AG04450 (cell line): ENCODE data around the gene ICE2. TPM values are rescaled to one million over a fixed set of nuclear protein-coding genes. Genes with fewer than 3 reads are reported as not detected.

Experiments used
- CTCF ChIA-PET: fragments of 300-600, 350-600 bp; formaldehyde crosslinking; extraction: SDS; loops from one replicate; lab custom pipeline; 2022; ENCODE audit warnings: antibody characterized with exemption, inconsistent platforms; lab: Charles Lee
- POLR2A ChIA-PET: fragments of 350-600 bp; formaldehyde crosslinking; extraction: SDS; loops from one replicate; lab custom pipeline; 2021; ENCODE audit warnings: antibody characterized with exemption, inconsistent platforms; lab: Yijun Ruan, JAX
- DNase-seq: peaks from one replicate; pipeline ENCODE4 v3.0.0-alpha.2; 2011; ENCODE audit warnings: low read depth, low spot score
- H3K27ac ChIP-seq: one replicate; pipeline ENCODE4 v1.5.1; 2012; ENCODE audit warnings: low read depth, low read length, control low read depth
- H3K27me3 ChIP-seq: one replicate; pipeline ENCODE4 v1.6.0; 2012; ENCODE audit warnings: low read length; ENCODE audit not compliant: control insufficient read depth, insufficient read depth
- H3K4me3 ChIP-seq: 2 replicates; pipeline ENCODE4 v1.5.1; 2011; ENCODE audit warnings: mild to moderate bottlenecking, low read depth, low read length, control low read depth
- H3K9me3 ChIP-seq: 2 replicates; pipeline ENCODE4 v1.5.1; 2012; ENCODE audit warnings: low read length; ENCODE audit not compliant: control insufficient read depth, insufficient read depth
- CTCF ChIP-seq: IDR thresholded peaks from 2 replicates; pipeline ENCODE4 v1.5.1; 2011; ENCODE audit warnings: low read depth, low read length, control low read depth, inconsistent platforms
- polyA plus RNA-seq: library from polyadenylated mRNA; depleted of rRNA; stranded (reverse); fragments of >200 nt; gene quantifications from 2 replicates; pipeline ENCODE4 v1.2.3, GENCODE V29; 2011

The ICE2 gene
- polyA plus RNA-seq, 1 experiment: 29.3 TPM

DNA sequence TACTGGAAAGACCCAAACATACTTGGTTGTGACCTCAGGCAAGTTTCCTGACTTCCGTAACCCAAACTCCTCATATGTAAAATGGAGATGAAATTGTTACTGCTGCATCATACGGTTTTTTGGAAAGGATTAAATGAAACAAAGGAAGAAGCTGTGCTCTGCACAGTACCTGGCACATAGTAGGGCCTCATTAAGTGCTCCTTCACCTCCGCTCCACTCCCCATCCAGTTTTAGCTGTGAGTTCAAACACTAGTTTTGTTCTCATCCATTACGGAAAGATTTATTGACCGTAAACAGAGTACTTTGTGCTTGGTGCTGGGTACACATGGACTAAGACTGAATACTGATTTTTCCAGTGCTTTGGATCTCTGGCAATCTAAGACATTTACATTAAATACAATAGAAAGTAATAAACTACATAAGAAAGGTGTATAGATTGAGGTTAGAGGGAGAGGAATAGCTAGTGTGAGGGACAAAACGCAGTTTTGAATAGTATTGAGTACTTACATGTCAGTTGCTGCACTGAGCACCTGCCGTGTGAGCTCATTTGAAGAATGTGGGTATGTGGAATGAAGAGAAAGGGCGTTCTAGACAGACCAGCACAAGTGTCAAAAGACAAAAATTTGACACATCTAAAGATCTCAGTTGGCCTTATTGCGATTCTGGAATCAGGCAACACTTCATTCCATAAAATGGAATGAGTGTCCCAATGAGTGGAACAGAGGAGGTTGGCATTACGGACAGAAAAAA, 594 bp upstream of the ICE2 start:
- H3K4me3 ChIP-seq: peak overlapping the region; percentile 77
- no peaks in the 10 kb centered on the region for H3K27me3 ChIP-seq
- TF ChIP-seq CTCF: no peak
- no peak for DNase-seq
- ChIA-PET CTCF (interaction anchor here (0.7 to 1.0 kb wide), 2 partner anchors 17 to 153 kb away, joined by 3 to 5 read pairs; no protein-coding TSS in a partner anchor), POLR2A (interaction anchor here (0.7 kb wide), 1 partner anchor 69 kb away, joined by 5 read pairs; no protein-coding TSS in a partner anchor)
- H3K9me3 ChIP-seq: no peaks in the 10 kb centered on the region
- H3K27ac ChIP-seq: peak overlapping the region; percentile 91

DNA sequence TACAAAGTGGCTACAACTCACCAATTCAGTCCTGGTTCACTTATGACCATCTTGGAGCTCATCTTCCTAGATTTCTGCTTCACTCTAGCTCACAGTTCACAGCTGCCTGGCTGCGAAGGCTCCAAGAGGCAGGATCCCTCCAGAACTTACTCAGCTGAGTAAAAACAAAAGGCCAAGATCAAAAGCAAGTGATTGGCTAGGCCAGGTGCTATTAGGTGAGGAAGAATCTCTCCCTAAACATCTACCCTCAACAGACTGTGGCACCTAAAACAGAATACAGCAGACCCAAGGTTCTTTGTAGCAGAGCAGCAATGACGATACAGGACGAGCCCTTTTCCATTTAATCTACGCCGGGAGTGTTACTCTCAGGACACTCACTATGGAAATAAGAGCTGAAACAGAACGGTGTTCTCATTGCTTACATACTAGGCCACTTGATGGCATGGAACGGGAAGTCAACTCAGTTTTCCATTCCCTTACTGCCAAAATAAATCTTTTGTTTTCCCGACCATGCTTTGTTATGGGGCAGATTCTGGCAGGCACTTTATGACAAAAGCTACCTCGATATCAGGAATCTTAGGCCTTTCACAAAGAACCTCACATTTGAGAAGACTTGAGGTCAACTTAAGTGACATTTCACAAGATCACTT, 901 bp downstream of the ICE2 start:
- no peaks in the 10 kb centered on the region for H3K27me3 ChIP-seq
- DNase-seq: no peak
- ChIA-PET CTCF (interaction anchor here (0.7 to 2.1 kb wide), 4 partner anchors 34 to 1357 kb away, joined by 3 to 10 read pairs (median 8); no protein-coding TSS in a partner anchor), POLR2A (interaction anchor here (0.8 kb wide), 1 partner anchor 80 kb away, joined by 3 read pairs; the partner anchor contains the start of gene ANXA2)
- TF ChIP-seq CTCF: no peak
- no peaks in the 10 kb centered on the region for H3K9me3 ChIP-seq
- peak overlapping the region; percentile 77 for H3K4me3 ChIP-seq
- H3K27ac ChIP-seq: peak overlapping the region; percentile 91

DNA sequence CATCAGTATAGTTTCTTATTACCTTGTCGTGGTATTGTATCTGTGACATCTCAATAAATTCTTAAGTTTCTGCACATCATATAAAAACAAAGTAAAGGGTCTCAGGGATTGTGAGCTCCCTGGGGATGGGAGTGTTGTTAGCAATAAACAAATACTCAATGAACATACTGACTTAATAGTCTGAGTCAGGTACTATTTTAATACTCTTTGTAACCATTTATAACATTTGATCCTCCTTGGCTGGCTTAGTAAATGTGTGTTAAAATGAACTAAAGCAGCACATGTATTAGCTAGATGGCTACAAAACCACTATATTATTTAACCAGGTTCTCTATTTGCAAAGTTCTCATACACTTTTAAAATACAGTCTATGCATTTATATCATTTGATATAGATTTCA, 1.8 kb downstream of the ICE2 start:
- DNase-seq: no peak
- H3K27ac ChIP-seq: no peak overlapping the region
- CTCF ChIA-PET: interaction anchor here (1.3 to 2.1 kb wide), 4 partner anchors 33 to 1358 kb away, joined by 4 to 10 read pairs (median 8); no protein-coding TSS in a partner anchor
- no peaks in the 10 kb centered on the region for H3K9me3 ChIP-seq
- no peak for TF ChIP-seq CTCF
- no peak overlapping the region for H3K4me3 ChIP-seq
- H3K27me3 ChIP-seq: no peaks in the 10 kb centered on the region
- POLR2A ChIA-PET: interaction anchor here (0.8 kb wide), 1 partner anchor 79 kb away, joined by 3 read pairs; the partner anchor contains the start of gene ANXA2

- H3K9me3 ChIP-seq: no peaks in the 10 kb centered on the region
- POLR2A ChIA-PET: no interaction called here
- no peak overlapping the region for H3K4me3 ChIP-seq
- no peaks in the 10 kb centered on the region for H3K27me3 ChIP-seq
- H3K27ac ChIP-seq: no peak overlapping the region
- DNase-seq: no peak
- CTCF ChIA-PET: interaction anchor here (1.0 to 1.3 kb wide), 2 partner anchors 33 to 44 kb away, joined by 3 to 4 read pairs; no protein-coding TSS in a partner anchor
- TF ChIP-seq CTCF: no peak
Observed at GRCh38 chr15:60476713-60477112, 2.2 kb downstream of the ICE2 start.
